Nephron (organoid): ENCODE data around the gene GAREM1.

Source experiments
- H3K27ac Mint-ChIP-seq, 3 experiments: 2 replicates each; pipeline ENCODE4 v1.8.0; 2020; ENCODE audit warnings: mixed read lengths in 3 of 3, mild to moderate bottlenecking in 2 of 3, moderate library complexity in 1 of 3
- H3K27me3 Mint-ChIP-seq: 2 replicates; pipeline ENCODE4 v1.8.0; 2021; ENCODE audit warnings: low read depth, mild to moderate bottlenecking, moderate library complexity, mixed read lengths
- H3K36me3 Mint-ChIP-seq: 2 replicates; pipeline ENCODE4 v1.8.0; 2020; ENCODE audit warnings: low read depth, mixed read lengths
- H3K4me1 Mint-ChIP-seq: 2 replicates; pipeline ENCODE4 v1.8.0; 2020; ENCODE audit warnings: mixed read lengths
- H3K4me3 Mint-ChIP-seq, 3 experiments: 2 replicates each; pipeline ENCODE4 v1.8.0; 2020; ENCODE audit warnings: mild to moderate bottlenecking in 3 of 3, mixed read lengths in 3 of 3, moderate library complexity in 2 of 3
- H3K9me3 Mint-ChIP-seq: 2 replicates; pipeline ENCODE4 v1.8.0; 2020; ENCODE audit warnings: mixed read lengths
- TF ChIP-seq, protein P1 (sequence below), 3 experiments: fragments of 200-600 bp; sonication (generic); IDR thresholded peaks; one replicate each; pipeline ENCODE4 v1.5.0; 2021; ENCODE audit warnings: antibody characterized with exemption in 3 of 3; ENCODE audit not compliant: unreplicated experiment in 3 of 3

GAREM1 gene

GRCh38 chr18:32275221-32275620 is 195.5 kb downstream of the GAREM1 start:
- Mint-ChIP-seq H3K4me3 (no peak overlapping the region), H3K27me3 (peaks cover 3% of the 10 kb centered on the region), H3K9me3 (no peaks in the 10 kb centered on the region), H3K36me3 (peaks cover 21% of the 10 kb centered on the region), H3K27ac (peak overlapping the region in 1 of 3 experiments; percentile 24), H3K4me1 (peaks cover 22% of the 10 kb centered on the region)
- TF ChIP-seq, protein P1, sequence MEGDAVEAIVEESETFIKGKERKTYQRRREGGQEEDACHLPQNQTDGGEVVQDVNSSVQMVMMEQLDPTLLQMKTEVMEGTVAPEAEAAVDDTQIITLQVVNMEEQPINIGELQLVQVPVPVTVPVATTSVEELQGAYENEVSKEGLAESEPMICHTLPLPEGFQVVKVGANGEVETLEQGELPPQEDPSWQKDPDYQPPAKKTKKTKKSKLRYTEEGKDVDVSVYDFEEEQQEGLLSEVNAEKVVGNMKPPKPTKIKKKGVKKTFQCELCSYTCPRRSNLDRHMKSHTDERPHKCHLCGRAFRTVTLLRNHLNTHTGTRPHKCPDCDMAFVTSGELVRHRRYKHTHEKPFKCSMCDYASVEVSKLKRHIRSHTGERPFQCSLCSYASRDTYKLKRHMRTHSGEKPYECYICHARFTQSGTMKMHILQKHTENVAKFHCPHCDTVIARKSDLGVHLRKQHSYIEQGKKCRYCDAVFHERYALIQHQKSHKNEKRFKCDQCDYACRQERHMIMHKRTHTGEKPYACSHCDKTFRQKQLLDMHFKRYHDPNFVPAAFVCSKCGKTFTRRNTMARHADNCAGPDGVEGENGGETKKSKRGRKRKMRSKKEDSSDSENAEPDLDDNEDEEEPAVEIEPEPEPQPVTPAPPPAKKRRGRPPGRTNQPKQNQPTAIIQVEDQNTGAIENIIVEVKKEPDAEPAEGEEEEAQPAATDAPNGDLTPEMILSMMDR (IDR thresholded peaks at IDR 0.05; ENCODE audit: unreplicated experiment in 3 of 3), result no peak

- TF ChIP-seq, protein P1 (IDR thresholded peaks at IDR 0.05; ENCODE audit: unreplicated experiment in 3 of 3), result no peak
- H3K9me3 Mint-ChIP-seq, result no peaks in the 10 kb centered on the region
- H3K4me3 Mint-ChIP-seq, result no peak overlapping the region
- H3K36me3 Mint-ChIP-seq, result peaks cover 25% of the 10 kb centered on the region
- H3K27me3 Mint-ChIP-seq, result peaks cover 3% of the 10 kb centered on the region
- peak overlapping the region in 2 of 3 experiments; percentile 35 to 52 for H3K27ac Mint-ChIP-seq
- peaks cover 22% of the 10 kb centered on the region for H3K4me1 Mint-ChIP-seq
Measured at GRCh38 chr18:32274307-32274706, 196.4 kb downstream of the GAREM1 start.

DNA sequence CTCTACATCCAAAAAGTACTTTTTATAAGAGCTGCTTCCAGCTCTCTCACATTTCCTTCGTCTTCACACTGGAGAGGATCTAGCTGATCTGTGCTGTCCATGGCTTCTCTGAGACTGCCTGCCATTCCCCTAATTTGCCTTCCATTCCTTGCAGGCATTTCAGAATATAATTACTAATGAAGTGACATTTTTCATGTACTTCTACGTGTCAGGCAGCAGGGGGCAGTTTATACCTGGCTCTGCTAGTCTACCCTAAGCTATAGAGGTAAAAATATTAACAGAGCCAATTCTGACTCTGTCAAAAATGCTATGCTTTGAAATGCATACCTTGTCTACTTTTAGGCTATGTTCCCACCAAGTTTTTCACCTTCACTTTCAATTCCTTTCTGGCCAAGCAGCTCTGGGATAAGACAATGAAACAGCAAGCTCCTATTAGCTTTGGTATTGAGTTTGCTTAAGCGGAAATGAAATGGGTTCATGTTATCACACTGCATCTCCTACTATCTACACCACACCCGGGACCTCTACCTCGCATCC is 198.9 kb downstream of the GAREM1 start:
- Mint-ChIP-seq H3K4me1 (peaks cover 12% of the 10 kb centered on the region), H3K27ac (peak overlapping the region; percentile 1 to 23 (median 8))

DNA sequence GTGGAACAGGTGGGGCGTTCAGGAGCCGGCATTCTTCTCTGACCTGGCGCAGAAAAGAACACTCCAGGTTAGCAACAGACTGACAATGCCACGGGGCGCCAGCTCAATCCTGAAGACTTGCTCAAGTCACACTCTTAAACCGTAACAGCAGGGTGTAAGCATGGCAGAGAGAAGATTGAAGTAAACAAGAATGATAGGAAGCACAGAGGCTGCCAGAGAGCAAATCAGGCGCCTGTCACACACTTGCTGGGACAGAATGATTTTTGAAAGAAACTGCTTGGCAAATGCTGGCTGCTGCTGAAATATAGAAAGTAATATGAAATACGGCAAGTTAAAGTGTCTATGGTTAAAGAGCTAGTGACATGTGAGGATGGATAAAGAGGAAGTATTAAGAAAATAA is 200.3 kb downstream of the GAREM1 start:
- TF ChIP-seq, protein P1 (IDR thresholded peaks at IDR 0.05; ENCODE audit: unreplicated experiment in 3 of 3), result no peak

More for the DNA sequence above, 198.9 kb downstream of the GAREM1 start:
- TF ChIP-seq, protein P1 (IDR thresholded peaks at IDR 0.05; ENCODE audit: unreplicated experiment in 3 of 3), result peak; percentile 55 to 75 (median 67)
- H3K4me3 Mint-ChIP-seq, result no peak overlapping the region
- peaks cover 3% of the 10 kb centered on the region for H3K27me3 Mint-ChIP-seq
- H3K36me3 Mint-ChIP-seq, result peaks cover 27% of the 10 kb centered on the region
- no peaks in the 10 kb centered on the region for H3K9me3 Mint-ChIP-seq

GRCh38 chr18:32267463-32267862 is 203.2 kb downstream of the GAREM1 start:
- Mint-ChIP-seq H3K4me1 (peaks cover 6% of the 10 kb centered on the region), H3K27ac (no peak overlapping the region), H3K4me3 (no peak overlapping the region), H3K27me3 (peaks cover 3% of the 10 kb centered on the region), H3K9me3 (no peaks in the 10 kb centered on the region), H3K36me3 (peaks cover 19% of the 10 kb centered on the region)
- TF ChIP-seq, protein P1 (IDR thresholded peaks at IDR 0.05; ENCODE audit: unreplicated experiment in 3 of 3), result no peak

More for the DNA sequence above, 200.3 kb downstream of the GAREM1 start:
- Mint-ChIP-seq H3K36me3 (peaks cover 19% of the 10 kb centered on the region), H3K4me1 (peaks cover 6% of the 10 kb centered on the region), H3K4me3 (no peak overlapping the region), H3K9me3 (no peaks in the 10 kb centered on the region), H3K27ac (peak overlapping the region in 1 of 3 experiments; percentile 25), H3K27me3 (peaks cover 3% of the 10 kb centered on the region)

GRCh38 chr18:32264401-32264800 is 206.3 kb downstream of the GAREM1 start:
- H3K4me3 Mint-ChIP-seq, result no peak overlapping the region
- H3K9me3 Mint-ChIP-seq, result no peaks in the 10 kb centered on the region
- TF ChIP-seq, protein P1 (IDR thresholded peaks at IDR 0.05; ENCODE audit: unreplicated experiment in 3 of 3), result no peak
- no peaks in the 10 kb centered on the region for H3K4me1 Mint-ChIP-seq
- H3K36me3 Mint-ChIP-seq, result peaks cover 11% of the 10 kb centered on the region
- H3K27ac Mint-ChIP-seq, result peak overlapping the region; percentile 4 to 85 (median 51)
- no peaks in the 10 kb centered on the region for H3K27me3 Mint-ChIP-seq
